SK-N-MC (cell line): ENCODE data around the gene CPSF2.

Experiments used
- EZH2 ChIP-seq: fragments of 200-600 bp; sonication (generic); IDR thresholded peaks from one replicate; pipeline ENCODE4 v1.6.1; 2017; ENCODE audit warnings: antibody characterized with exemption
- POLR2AphosphoS5 ChIP-seq: IDR thresholded peaks from 2 replicates; pipeline ENCODE4 v1.6.1; 2012; ENCODE audit warnings: mild to moderate bottlenecking, low read depth, low read length, borderline replicate concordance

GRCh38 chr14:92173668-92174067, 51.9 kb downstream of the CPSF2 start:
- TF ChIP-seq POLR2AphosphoS5: no peak
- TF ChIP-seq EZH2: no peak
